ENCODE data around the gene EFCAB6. TPM values are rescaled to one million over a fixed set of nuclear protein-coding genes. Genes with fewer than 3 reads are reported as not detected.

Gene EFCAB6
- total RNA-seq, 1 experiment from 2014 or later: 0.40 TPM

GRCh38 chr22:43560651-43561050, 251.5 kb downstream of the EFCAB6 start:
- no peak overlapping the region for H3K27ac Mint-ChIP-seq (ENCODE audit: low read depth, unreplicated experiment)
- no TSS peak for BruUV-seq (replicated peaks)
- H3K27me3 Mint-ChIP-seq (ENCODE audit: insufficient read depth, unreplicated experiment): no peaks in the 10 kb centered on the region
- no peaks in the 10 kb centered on the region for H3K4me1 Mint-ChIP-seq (ENCODE audit: insufficient read depth, unreplicated experiment)
- no peak overlapping the region for H3K4me3 Mint-ChIP-seq (ENCODE audit: unreplicated experiment)
- ChIA-PET POLR2A (no interaction called here), CTCF (interaction anchor here (0.6 kb wide), 1 partner anchor 27 kb away, joined by 3 read pairs; no protein-coding TSS in a partner anchor)
- no peak for TF ChIP-seq CTCF (IDR thresholded peaks at IDR 0.05; ENCODE audit: unreplicated experiment)
- no peaks in the 10 kb centered on the region for H3K9me3 Mint-ChIP-seq (ENCODE audit: unreplicated experiment)
- intact Hi-C loops (cut with micrococcal nuclease): no loop called here
- no peak for DNase-seq (ENCODE audit: unreplicated experiment)
- H3K36me3 Mint-ChIP-seq (ENCODE audit: insufficient read depth, unreplicated experiment): no peaks in the 10 kb centered on the region

- no peaks in the 10 kb centered on the region for H3K9me3 Mint-ChIP-seq (ENCODE audit: unreplicated experiment)
- H3K27ac Mint-ChIP-seq (ENCODE audit: low read depth, unreplicated experiment): no peak overlapping the region
- H3K27me3 Mint-ChIP-seq (ENCODE audit: insufficient read depth, unreplicated experiment): peaks cover 12% of the 10 kb centered on the region
- BruUV-seq (replicated peaks): no TSS peak
- TF ChIP-seq CTCF (IDR thresholded peaks at IDR 0.05; ENCODE audit: unreplicated experiment): no peak
- no peaks in the 10 kb centered on the region for H3K36me3 Mint-ChIP-seq (ENCODE audit: insufficient read depth, unreplicated experiment)
- intact Hi-C loops (cut with micrococcal nuclease): no loop called here
- ChIA-PET CTCF (no interaction called here), POLR2A (interaction anchor here (1.2 kb wide), 1 partner anchor 11 kb away, joined by 3 read pairs; no protein-coding TSS in a partner anchor)
- H3K4me1 Mint-ChIP-seq (ENCODE audit: insufficient read depth, unreplicated experiment): no peaks in the 10 kb centered on the region
- DNase-seq (ENCODE audit: unreplicated experiment): no peak
- no peak overlapping the region for H3K4me3 Mint-ChIP-seq (ENCODE audit: unreplicated experiment)
Observed at GRCh38 chr22:43555561-43556515, 256.3 kb downstream of the EFCAB6 start.

- Mint-ChIP-seq H3K27me3 (ENCODE audit: insufficient read depth, unreplicated experiment) (peaks cover 22% of the 10 kb centered on the region), H3K4me3 (ENCODE audit: unreplicated experiment) (no peak overlapping the region), H3K4me1 (ENCODE audit: insufficient read depth, unreplicated experiment) (no peaks in the 10 kb centered on the region), H3K9me3 (ENCODE audit: unreplicated experiment) (no peaks in the 10 kb centered on the region), H3K27ac (ENCODE audit: low read depth, unreplicated experiment) (no peak overlapping the region), H3K36me3 (ENCODE audit: insufficient read depth, unreplicated experiment) (no peaks in the 10 kb centered on the region)
- TF ChIP-seq CTCF (IDR thresholded peaks at IDR 0.05; ENCODE audit: unreplicated experiment): no peak
- DNase-seq (ENCODE audit: unreplicated experiment): no peak
- no TSS peak for BruUV-seq (replicated peaks)
- POLR2A ChIA-PET: no interaction called here
- intact Hi-C loops (cut with micrococcal nuclease): no loop called here
- CTCF ChIA-PET: no interaction called here
Observed at GRCh38 chr22:43554694-43555365, 257.3 kb downstream of the EFCAB6 start.

- Mint-ChIP-seq H3K27ac (ENCODE audit: low read depth, unreplicated experiment) (no peak overlapping the region), H3K4me1 (ENCODE audit: insufficient read depth, unreplicated experiment) (no peaks in the 10 kb centered on the region), H3K27me3 (ENCODE audit: insufficient read depth, unreplicated experiment) (peaks cover 24% of the 10 kb centered on the region), H3K4me3 (ENCODE audit: unreplicated experiment) (no peak overlapping the region), H3K36me3 (ENCODE audit: insufficient read depth, unreplicated experiment) (no peaks in the 10 kb centered on the region), H3K9me3 (ENCODE audit: unreplicated experiment) (no peaks in the 10 kb centered on the region)
- TF ChIP-seq CTCF (IDR thresholded peaks at IDR 0.05; ENCODE audit: unreplicated experiment): no peak
- ChIA-PET CTCF (no interaction called here), POLR2A (interaction anchor here (0.9 kb wide), 1 partner anchor 9 kb away, joined by 3 read pairs; no protein-coding TSS in a partner anchor)
- intact Hi-C loops (cut with micrococcal nuclease): no loop called here
- no TSS peak for BruUV-seq (replicated peaks)
- DNase-seq (ENCODE audit: unreplicated experiment): no peak
Observed at GRCh38 chr22:43554259-43554636, 257.9 kb downstream of the EFCAB6 start.

Measured in MCF 10A (cell line).